GM19193 (cell line): ENCODE results near the gene FBXL2.

ENCODE experiments used
- POLR2A ChIP-seq: IDR thresholded peaks from 4 replicates; pipeline ENCODE4 v1.6.1; 2011; ENCODE audit not compliant: insufficient read depth, insufficient read length; ENCODE audit errors: extremely low read depth

FBXL2 gene

DNA sequence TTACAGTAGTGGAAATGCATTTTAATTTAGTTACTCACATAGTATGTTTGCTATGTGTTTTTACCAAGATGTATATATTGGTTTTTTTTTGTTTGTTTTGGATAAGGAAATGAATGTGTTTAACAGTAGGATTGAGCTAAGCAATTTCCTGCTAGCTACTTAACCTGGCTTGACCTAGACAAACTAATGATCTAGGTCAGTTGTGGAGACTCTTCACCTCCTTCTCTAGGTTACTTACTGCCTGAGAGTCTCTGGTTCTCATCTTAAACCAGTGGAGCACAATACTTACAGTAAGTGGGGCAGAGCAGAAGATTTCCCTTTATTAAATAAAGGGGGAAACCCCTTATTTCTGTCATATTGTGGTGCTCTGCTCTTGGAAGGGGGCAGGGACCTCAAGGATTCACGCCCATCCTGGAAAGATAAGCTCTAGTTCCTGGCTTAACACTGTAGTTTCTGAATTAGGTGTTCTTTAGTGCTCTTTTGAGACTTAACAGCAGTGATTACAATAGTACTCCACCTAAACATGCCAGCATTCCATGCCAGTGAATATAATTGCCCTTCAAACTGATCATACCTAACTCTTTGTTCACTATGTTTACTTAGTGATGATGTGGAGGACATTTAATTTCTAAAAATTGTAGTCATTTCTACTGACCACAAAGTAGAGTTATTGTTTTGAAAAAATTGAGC lies 83.0 kb downstream of the FBXL2 start:
- TF ChIP-seq POLR2A, result no peak

DNA sequence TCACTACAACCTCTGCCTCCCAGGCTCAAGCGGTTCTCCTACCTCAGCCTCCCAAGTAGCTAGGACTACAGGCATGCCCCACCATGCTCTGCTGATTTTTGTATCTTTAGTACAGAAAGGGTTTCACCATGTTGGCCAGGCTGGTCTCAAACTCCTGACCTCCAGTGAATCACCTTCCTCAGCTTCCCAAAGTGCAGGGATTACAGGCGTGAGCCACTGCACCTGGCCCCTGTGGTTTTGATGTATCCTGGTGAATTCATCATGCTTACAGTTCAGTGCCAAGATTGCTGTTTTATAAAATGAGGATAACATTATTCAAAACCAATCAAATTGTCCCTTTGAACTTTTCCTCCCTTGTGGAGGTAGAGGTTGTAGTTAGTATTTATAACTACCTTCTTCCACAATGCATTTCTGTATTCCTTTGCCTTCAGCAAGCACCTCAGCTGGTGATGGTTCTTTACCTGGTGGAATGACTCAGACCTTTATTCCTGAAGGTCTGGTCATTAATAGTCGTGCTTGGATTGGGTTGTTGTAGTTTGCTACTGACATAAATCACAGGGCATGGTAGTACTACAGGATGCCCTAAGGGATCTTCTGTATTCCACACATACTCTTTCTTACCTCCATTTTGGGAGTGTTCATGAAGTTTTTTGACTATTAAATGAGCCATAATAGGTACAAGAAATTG lies 86.0 kb downstream of the FBXL2 start:
- no peak for TF ChIP-seq POLR2A

DNA sequence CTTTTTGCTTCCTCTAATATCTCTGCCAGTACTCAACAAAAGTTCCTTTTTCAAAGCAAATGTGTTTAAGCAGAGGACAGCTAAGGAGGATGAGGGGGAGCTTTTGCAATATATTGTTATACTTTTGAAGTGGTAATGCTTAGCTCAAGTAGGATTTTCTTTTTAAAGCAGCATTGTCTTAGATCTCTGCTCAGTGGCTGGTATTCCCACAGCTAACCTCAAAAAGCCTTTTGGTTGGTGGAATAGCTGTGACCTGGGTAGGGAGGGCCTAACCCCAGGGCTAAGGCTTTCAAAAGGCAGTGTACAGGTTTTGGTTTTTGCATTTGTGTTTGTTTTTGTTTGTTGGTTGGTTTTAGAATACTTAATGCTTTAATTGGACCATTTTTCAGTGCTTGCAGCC lies 86.8 kb downstream of the FBXL2 start:
- no peak for TF ChIP-seq POLR2A

DNA sequence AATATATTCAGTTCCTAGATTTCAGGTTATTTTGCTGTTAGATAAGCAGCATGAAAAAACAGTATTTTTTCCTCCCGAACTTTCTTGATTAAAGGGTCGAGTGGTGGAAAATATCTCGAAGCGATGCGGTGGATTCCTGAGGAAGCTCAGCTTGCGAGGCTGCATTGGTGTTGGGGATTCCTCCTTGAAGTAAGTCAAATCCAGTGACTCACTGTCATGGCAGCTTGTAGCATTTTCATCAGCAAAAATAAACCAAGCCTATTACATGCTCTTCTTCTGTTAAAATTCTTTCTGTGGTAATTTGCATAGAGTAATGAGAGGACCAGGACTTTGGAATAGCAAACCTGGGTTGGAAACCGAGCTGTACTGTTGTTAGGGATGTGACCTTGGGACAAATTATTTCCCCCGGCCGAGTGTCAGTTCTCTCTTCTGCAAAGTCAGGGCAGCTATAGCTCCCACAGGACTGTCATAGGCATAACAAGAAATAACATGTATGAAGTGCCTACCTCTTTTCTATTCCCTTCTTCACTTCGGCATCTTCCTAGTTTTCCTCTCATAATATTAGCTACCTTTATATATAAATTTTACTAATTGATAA lies 87.4 kb downstream of the FBXL2 start:
- TF ChIP-seq POLR2A, result no peak

DNA sequence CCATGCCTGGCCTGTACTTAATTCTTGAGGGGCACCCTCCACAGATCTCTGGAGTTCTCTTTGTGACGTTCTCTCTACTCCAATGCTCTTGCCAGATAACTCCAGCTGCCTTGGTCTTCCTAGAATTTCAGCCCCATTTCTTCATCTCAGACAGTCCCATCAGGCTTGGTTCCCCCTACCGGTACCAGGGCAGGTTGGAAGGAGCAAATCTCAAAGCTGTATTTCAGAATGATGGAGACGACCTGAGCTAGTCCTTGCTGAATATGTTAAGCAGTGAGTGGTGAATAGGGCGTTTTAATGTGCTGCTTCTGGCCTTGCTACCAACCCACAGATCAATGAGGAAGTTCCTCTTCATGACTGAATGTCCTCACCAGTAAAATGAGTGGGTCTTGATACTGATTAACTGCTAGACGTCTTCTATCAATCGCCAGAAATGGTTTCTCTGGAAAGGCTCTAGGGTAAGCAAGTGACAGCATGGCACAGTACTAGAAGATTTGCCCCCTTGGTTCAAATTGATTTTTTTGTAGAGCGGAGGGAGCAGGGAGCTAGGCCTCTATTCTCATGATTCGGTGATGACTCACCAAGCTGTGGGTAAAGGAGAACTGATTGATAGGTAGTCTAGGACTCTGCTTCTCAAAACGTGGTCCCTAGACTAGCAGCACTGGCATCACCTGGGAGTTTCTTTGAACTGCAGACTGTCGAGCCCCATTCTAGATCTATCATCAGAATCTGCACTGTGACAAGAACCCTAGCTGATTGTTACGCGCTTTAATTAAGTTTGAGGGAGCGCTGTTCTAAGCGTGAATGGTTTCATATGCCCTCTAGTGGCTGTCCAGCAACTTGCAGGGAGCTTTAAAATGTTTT lies 95.2 kb downstream of the FBXL2 start:
- TF ChIP-seq POLR2A, result no peak

DNA sequence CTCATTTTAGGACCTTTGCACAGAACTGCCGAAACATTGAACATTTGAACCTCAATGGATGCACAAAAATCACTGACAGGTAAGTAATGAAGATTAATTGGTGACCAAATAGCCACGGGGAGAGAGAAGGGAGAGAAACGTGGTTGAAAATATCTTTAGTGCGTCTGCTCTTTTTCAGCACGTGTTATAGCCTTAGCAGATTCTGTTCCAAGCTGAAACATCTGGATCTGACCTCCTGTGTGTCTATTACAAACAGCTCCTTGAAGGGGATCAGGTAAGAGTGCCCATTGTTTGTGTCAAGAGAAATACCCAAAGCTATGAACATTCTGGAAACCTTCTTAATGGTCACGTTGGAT lies 95.8 kb downstream of the FBXL2 start:
- no peak for TF ChIP-seq POLR2A

DNA sequence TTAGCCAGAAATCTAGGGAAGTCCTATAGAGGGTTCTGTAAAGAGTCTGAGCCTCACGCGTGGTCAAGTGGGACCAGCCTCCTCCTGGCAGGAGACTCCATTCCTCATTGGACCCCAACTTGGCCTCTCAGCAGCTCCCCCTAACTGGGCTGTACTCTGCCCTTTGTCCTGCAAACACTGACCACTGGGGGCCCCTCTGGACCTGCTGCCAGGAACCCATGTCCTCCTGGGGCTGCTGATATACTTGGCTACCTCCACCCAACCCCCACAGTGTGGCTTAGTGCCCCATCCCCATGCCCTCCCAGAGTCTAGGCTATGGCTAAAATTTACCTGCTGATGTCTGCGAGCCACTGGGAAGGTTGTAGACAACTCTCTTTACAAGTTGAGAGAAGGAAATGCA lies 100.2 kb downstream of the FBXL2 start:
- TF ChIP-seq POLR2A, result no peak

DNA sequence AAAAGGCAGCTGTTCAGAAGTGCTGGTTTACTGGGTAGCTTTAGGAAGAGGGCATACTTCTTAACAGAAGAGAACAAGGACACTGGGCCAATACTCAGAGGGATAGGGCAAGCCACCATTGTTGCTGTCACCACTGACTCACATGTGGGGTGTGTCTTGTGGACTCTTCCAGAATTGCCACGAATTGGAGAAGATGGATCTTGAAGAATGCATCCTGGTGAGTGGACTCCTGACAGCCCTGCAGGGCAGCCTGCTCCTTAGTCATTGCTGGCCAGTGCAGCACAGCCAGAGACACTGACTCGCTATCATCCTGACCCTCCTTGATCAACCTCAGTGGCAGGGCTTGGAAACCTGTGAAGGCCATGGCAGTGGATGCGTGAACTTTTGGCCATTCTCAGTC lies 100.7 kb downstream of the FBXL2 start:
- TF ChIP-seq POLR2A, result no peak

DNA sequence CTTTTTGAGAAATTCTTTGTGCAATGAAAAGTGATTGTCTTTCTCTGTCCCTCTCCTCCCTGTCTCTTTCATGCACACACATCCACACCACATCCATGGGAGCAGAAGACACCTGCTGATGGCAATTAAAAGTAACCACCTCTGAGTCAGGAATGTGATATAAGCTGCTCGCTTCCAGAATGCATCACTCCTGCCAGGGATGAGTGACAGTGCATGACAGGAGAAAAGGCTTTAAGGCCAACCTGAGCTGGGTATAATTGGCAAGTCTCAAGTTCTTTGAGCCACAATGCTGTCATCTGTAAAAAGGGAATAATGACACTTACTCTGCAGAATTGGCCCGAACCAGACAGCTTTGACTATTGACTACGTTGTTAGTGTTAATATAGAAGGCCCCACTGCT lies 103.4 kb downstream of the FBXL2 start:
- TF ChIP-seq POLR2A, result no peak

DNA sequence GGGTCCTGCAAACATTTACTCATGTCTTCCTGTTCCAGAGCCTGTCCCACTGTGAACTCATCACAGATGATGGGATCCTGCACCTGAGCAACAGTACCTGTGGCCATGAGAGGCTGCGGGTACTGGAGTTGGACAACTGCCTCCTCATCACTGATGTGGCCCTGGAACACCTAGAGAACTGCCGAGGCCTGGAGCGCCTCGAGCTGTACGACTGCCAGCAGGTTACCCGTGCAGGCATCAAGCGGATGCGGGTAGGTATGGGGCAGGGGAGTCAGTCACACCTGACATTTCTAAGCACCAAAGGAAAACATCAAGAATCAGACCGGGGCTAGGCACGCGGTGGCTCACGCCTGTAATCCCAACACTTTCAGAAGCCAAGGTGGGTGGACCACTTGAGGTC lies 106.7 kb downstream of the FBXL2 start:
- no peak for TF ChIP-seq POLR2A

DNA sequence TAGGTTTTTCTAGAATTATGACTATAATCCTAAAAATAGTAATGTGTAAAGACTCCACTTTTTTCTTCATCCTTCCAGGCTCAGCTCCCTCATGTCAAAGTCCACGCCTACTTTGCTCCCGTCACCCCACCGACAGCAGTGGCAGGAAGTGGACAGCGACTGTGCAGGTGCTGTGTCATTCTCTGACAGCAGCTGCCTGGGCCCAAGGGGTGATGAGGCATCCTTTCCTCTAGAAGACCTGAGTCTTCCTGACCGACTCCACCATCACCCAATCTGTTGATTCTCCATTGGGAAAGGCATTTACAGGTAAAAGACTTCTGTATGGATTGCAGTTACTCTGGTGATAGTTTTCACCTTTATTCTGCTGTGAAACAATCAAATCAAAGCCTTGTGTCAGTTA lies 108.2 kb downstream of the FBXL2 start:
- no peak for TF ChIP-seq POLR2A

DNA sequence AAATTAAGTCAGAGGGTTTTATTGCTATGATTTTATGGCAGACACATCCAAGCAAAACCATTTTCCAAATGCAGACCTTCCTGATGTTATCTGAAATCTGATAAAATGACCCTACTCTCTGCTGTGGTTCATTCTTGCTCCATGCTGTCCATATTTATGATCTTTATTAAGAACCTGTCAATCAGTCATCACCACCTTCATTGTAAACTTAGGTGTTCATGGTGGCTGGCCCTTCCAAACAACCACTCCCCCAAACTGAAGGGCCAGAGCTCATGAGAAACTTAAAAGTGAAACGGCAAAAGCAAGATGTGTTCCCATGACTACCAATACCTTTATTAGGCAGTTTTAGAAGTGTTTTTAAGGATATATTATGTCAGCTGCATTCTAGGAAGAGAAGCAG lies 109.4 kb downstream of the FBXL2 start:
- no peak for TF ChIP-seq POLR2A

DNA sequence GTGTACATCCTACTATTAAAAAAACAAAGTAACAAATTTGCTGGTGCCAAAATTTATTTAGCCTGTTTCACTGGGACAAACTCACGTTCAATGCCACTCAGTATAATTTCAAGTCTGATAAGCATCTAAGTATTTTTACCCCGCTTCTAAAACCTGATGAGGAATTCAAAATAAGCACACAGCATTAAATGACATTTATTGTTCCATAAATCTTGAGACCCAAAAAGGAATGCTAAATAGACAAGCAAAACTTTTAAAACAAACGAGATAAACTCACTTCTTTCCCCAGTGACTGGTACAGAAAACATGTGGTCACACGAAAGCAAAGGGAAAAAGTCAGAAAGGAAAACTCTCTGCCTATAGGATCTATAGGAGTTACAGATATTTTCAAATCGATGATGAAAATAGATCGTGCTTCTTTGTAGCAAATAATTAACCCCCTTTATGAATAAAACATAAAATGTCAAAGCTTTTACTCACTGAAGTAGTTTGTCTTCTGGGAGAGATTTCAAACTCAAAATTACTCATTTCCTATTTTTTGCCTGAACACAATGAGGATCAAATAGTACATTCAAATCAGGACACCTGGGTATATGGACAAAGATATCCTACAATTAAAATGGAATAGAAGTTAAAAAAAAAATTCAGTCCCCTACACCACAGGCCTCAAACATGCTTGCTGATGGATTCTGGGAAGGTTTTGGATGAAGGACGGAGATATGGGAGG lies 111.3 kb downstream of the FBXL2 start:
- TF ChIP-seq POLR2A, result no peak

DNA sequence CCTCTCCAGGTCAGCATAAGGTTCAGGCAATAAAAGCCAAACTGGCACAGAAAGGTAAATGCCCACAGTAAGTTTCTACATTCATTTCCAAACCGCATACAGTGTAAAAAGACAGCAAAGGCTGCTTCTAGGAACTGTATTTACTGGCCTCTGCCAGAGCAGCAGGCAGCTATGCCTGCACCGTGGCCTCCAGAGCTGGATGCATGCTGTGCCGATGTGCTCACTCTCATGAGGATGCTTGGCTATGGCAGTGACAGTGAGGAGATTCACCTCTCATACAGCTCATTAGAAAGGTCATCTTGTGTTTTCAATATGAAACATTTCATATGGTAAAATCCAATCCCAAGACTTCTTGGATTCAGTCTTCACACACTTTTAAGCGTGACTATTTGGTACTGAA lies 112.7 kb downstream of the FBXL2 start:
- no peak for TF ChIP-seq POLR2A
